Measurements from ENCODE around the gene KANSL3. TPM values are rescaled to one million over a fixed set of nuclear protein-coding genes. Genes with fewer than 3 reads are reported as not detected.

KANSL3 gene
- total RNA-seq, 1 donor, result 50.3 TPM

GRCh38 chr2:96651793-96652192 lies 13.7 kb upstream of the KANSL3 start:
- no peaks in the 10 kb centered on the region for H3K36me3 ChIP-seq (ENCODE audit: insufficient read depth, low read length)
- no peaks in the 10 kb centered on the region for H3K4me1 ChIP-seq (ENCODE audit: insufficient read depth, low read length)
- no peak overlapping the region for H2AFZ ChIP-seq (ENCODE audit: low read length)
- no peak for DNase-seq (ENCODE audit: insufficient read length, low spot score, missing footprints)
- TF ChIP-seq, protein P1, sequence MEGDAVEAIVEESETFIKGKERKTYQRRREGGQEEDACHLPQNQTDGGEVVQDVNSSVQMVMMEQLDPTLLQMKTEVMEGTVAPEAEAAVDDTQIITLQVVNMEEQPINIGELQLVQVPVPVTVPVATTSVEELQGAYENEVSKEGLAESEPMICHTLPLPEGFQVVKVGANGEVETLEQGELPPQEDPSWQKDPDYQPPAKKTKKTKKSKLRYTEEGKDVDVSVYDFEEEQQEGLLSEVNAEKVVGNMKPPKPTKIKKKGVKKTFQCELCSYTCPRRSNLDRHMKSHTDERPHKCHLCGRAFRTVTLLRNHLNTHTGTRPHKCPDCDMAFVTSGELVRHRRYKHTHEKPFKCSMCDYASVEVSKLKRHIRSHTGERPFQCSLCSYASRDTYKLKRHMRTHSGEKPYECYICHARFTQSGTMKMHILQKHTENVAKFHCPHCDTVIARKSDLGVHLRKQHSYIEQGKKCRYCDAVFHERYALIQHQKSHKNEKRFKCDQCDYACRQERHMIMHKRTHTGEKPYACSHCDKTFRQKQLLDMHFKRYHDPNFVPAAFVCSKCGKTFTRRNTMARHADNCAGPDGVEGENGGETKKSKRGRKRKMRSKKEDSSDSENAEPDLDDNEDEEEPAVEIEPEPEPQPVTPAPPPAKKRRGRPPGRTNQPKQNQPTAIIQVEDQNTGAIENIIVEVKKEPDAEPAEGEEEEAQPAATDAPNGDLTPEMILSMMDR (IDR thresholded peaks at IDR 0.05; ENCODE audit: extremely low read depth, low read depth, low read length), result no peak
- no peak overlapping the region for H3K4me3 ChIP-seq (ENCODE audit: insufficient read depth, low read length)
- no peak overlapping the region for H3K4me2 ChIP-seq (ENCODE audit: insufficient read depth, low read length)
- H3K27me3 ChIP-seq (ENCODE audit: insufficient read depth, low read length), result no peaks in the 10 kb centered on the region
- no peak overlapping the region for H3K27ac ChIP-seq (ENCODE audit: low read depth, low read length)
- H3K79me2 ChIP-seq (ENCODE audit: insufficient read depth, low read length), result no peaks in the 10 kb centered on the region
- H4K20me1 ChIP-seq (ENCODE audit: insufficient read depth, low read length), result no peaks in the 10 kb centered on the region
- H3K9me3 ChIP-seq (ENCODE audit: low read depth, low read length), result no peaks in the 10 kb centered on the region

DNA sequence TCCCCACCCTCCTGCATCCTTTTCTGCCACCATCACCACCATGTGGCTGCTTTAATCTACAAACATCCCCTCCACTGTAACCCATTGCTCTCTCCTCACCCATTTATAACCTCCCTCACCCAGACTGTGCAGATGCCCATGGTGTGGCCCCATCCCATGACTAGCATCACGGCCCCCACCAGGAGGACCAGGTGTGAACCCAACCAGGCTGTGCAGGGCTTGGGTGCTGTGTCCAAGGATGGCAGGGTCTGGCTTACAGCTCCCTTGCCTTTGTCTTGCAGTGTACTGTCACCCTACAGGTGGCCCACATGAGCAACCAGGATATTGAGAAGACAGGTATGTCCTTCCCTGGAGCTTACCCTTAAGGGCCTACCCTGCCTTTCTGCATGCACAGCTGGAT lies 11.2 kb upstream of the KANSL3 start:
- TF ChIP-seq, protein P1 (IDR thresholded peaks at IDR 0.05; ENCODE audit: extremely low read depth, low read depth, low read length), result no peak
- H3K4me1 ChIP-seq (ENCODE audit: insufficient read depth, low read length), result no peaks in the 10 kb centered on the region
- H3K36me3 ChIP-seq (ENCODE audit: insufficient read depth, low read length), result no peaks in the 10 kb centered on the region
- no peak overlapping the region for H3K27ac ChIP-seq (ENCODE audit: low read depth, low read length)
- H3K4me3 ChIP-seq (ENCODE audit: insufficient read depth, low read length), result no peak overlapping the region
- no peaks in the 10 kb centered on the region for H3K79me2 ChIP-seq (ENCODE audit: insufficient read depth, low read length)
- H4K20me1 ChIP-seq (ENCODE audit: insufficient read depth, low read length), result no peaks in the 10 kb centered on the region
- H3K27me3 ChIP-seq (ENCODE audit: insufficient read depth, low read length), result no peaks in the 10 kb centered on the region
- H2AFZ ChIP-seq (ENCODE audit: low read length), result no peak overlapping the region
- H3K9me3 ChIP-seq (ENCODE audit: low read depth, low read length), result no peaks in the 10 kb centered on the region
- H3K4me2 ChIP-seq (ENCODE audit: insufficient read depth, low read length), result no peak overlapping the region
- DNase-seq (ENCODE audit: insufficient read length, low spot score, missing footprints), result no peak

- Histone ChIP-seq H3K27me3 (ENCODE audit: insufficient read depth, low read length) (no peaks in the 10 kb centered on the region), H3K27ac (ENCODE audit: low read depth, low read length) (no peak overlapping the region), H3K36me3 (ENCODE audit: insufficient read depth, low read length) (no peaks in the 10 kb centered on the region), H3K79me2 (ENCODE audit: insufficient read depth, low read length) (no peaks in the 10 kb centered on the region), H2AFZ (ENCODE audit: low read length) (no peak overlapping the region), H3K4me3 (ENCODE audit: insufficient read depth, low read length) (no peak overlapping the region), H3K4me2 (ENCODE audit: insufficient read depth, low read length) (no peak overlapping the region), H3K4me1 (ENCODE audit: insufficient read depth, low read length) (no peaks in the 10 kb centered on the region), H4K20me1 (ENCODE audit: insufficient read depth, low read length) (no peaks in the 10 kb centered on the region), H3K9me3 (ENCODE audit: low read depth, low read length) (no peaks in the 10 kb centered on the region)
- TF ChIP-seq, protein P1 (IDR thresholded peaks at IDR 0.05; ENCODE audit: extremely low read depth, low read depth, low read length), result no peak
- no peak for DNase-seq (ENCODE audit: insufficient read length, low spot score, missing footprints)
Observed at GRCh38 chr2:96648306-96648930, 10.3 kb upstream of the KANSL3 start.

GRCh38 chr2:96647681-96648080 lies 9.6 kb upstream of the KANSL3 start:
- H3K4me3 ChIP-seq (ENCODE audit: insufficient read depth, low read length), result no peak overlapping the region
- no peaks in the 10 kb centered on the region for H3K9me3 ChIP-seq (ENCODE audit: low read depth, low read length)
- no peaks in the 10 kb centered on the region for H3K27me3 ChIP-seq (ENCODE audit: insufficient read depth, low read length)
- no peak overlapping the region for H3K27ac ChIP-seq (ENCODE audit: low read depth, low read length)
- no peak overlapping the region for H3K4me2 ChIP-seq (ENCODE audit: insufficient read depth, low read length)
- H2AFZ ChIP-seq (ENCODE audit: low read length), result no peak overlapping the region
- TF ChIP-seq, protein P1 (IDR thresholded peaks at IDR 0.05; ENCODE audit: extremely low read depth, low read depth, low read length), result no peak
- no peaks in the 10 kb centered on the region for H4K20me1 ChIP-seq (ENCODE audit: insufficient read depth, low read length)
- peak; percentile 45 for DNase-seq (ENCODE audit: insufficient read length, low spot score, missing footprints)
- H3K79me2 ChIP-seq (ENCODE audit: insufficient read depth, low read length), result no peaks in the 10 kb centered on the region
- no peaks in the 10 kb centered on the region for H3K36me3 ChIP-seq (ENCODE audit: insufficient read depth, low read length)
- peaks cover 2% of the 10 kb centered on the region for H3K4me1 ChIP-seq (ENCODE audit: insufficient read depth, low read length)

All from osteoblast (primary cell).